Caco-2 (cell line): ENCODE measurements around the gene ACCS. TPM values are rescaled to one million over a fixed set of nuclear protein-coding genes. Genes with fewer than 3 reads are reported as not detected.

Experiments
- BruUV-seq: library from RNA; stranded (reverse); fragments of 400-500 nt; replicated peaks from 2 replicates; lab custom pipeline; 2021; lab: Mats Ljungman, UMichigan
- CTCF ChIA-PET: fragments of 300-600 bp; sonication (Branson Sonifier 250); formaldehyde crosslinking; loops from one replicate; lab custom pipeline; 2022; ENCODE audit warnings: antibody characterized with exemption; lab: Charles Lee
- POLR2A ChIA-PET: fragments of 300-600 bp; sonication (Branson Sonifier 250); formaldehyde crosslinking; loops from one replicate; lab custom pipeline; 2022; ENCODE audit warnings: antibody characterized with exemption; lab: Charles Lee
- DNase-seq, 2 experiments: peaks; one replicate each; pipeline versions ENCODE4 v3.0.0 to v3.0.0-alpha.2; 2020 to 2022
- H3K27me3 ChIP-seq: replicated peaks from 2 replicates; pipeline ENCODE4 v1.6.0; 2011; ENCODE audit warnings: low read length; ENCODE audit not compliant: control insufficient read depth, insufficient read depth
- H3K36me3 ChIP-seq: 2 replicates; pipeline ENCODE4 v1.5.1; 2011; ENCODE audit warnings: low read length; ENCODE audit not compliant: control insufficient read depth, insufficient read depth
- H3K4me1 ChIP-seq: fragments of 250-450 bp; sonication (Bioruptor Pico); 2 replicates; pipeline ENCODE4 v1.5.1; 2020; ENCODE audit warnings: mild to moderate bottlenecking
- H3K4me3 ChIP-seq: 2 replicates; pipeline ENCODE4 v1.5.1; 2011; ENCODE audit warnings: low read depth, mild to moderate bottlenecking, control low read depth, low read length
- H3K9me3 ChIP-seq: fragments of 250-450 bp; sonication (Bioruptor Pico); 2 replicates; pipeline ENCODE4 v1.5.1; 2020; ENCODE audit warnings: mild to moderate bottlenecking, moderate library complexity
- H3K27ac Mint-ChIP-seq: one replicate; pipeline ENCODE4 v1.8.0; 2022; ENCODE audit warnings: mixed read lengths; ENCODE audit not compliant: unreplicated experiment
- H3K27me3 Mint-ChIP-seq: one replicate; pipeline ENCODE4 v1.8.0; 2022; ENCODE audit warnings: mixed read lengths; ENCODE audit not compliant: insufficient read depth, unreplicated experiment
- H3K36me3 Mint-ChIP-seq: one replicate; pipeline ENCODE4 v1.8.0; 2022; ENCODE audit warnings: mild to moderate bottlenecking, mixed read lengths; ENCODE audit not compliant: insufficient read depth, unreplicated experiment
- H3K4me1 Mint-ChIP-seq: one replicate; pipeline ENCODE4 v1.8.0; 2022; ENCODE audit warnings: low read depth, mixed read lengths; ENCODE audit not compliant: unreplicated experiment
- H3K4me3 Mint-ChIP-seq: one replicate; pipeline ENCODE4 v1.8.0; 2022; ENCODE audit warnings: mild to moderate bottlenecking, moderate library complexity, mixed read lengths; ENCODE audit not compliant: unreplicated experiment
- H3K9me3 Mint-ChIP-seq: one replicate; pipeline ENCODE4 v1.8.0; 2022; ENCODE audit warnings: mixed read lengths; ENCODE audit not compliant: unreplicated experiment
- intact Hi-C: fragments of 100-400 bp; cut with micrococcal nuclease; formaldehyde crosslinking; loops from one replicate; pipeline ENCODE4 v1.10.0; 2022; ENCODE audit not compliant: unreplicated experiment
- total RNA-seq: library from RNA; stranded (reverse); gene quantifications from 2 replicates; pipeline ENCODE4 v1.2.3, GENCODE V29; 2022
- TF ChIP-seq, protein P1 (sequence below), 2 experiments: fragments of 200-600 bp in 1 of 2; IDR thresholded peaks; 1 replicate in 1 of 2; 2 replicates in 1 of 2; pipeline versions ENCODE4 v1.5.1 to v1.8.0; 2011 to 2022; ENCODE audit warnings: antibody characterized with exemption in 1 of 2, control low read depth in 1 of 2, inconsistent platforms in 1 of 2, low read depth in 1 of 2, low read length in 1 of 2, mild to moderate bottlenecking in 1 of 2, moderate library complexity in 1 of 2; ENCODE audit not compliant: insufficient read depth in 1 of 2, severe bottlenecking in 1 of 2, unreplicated experiment in 1 of 2

Gene ACCS
- total RNA-seq, 1 experiment from 2014 or later, result 24.7 TPM

DNA sequence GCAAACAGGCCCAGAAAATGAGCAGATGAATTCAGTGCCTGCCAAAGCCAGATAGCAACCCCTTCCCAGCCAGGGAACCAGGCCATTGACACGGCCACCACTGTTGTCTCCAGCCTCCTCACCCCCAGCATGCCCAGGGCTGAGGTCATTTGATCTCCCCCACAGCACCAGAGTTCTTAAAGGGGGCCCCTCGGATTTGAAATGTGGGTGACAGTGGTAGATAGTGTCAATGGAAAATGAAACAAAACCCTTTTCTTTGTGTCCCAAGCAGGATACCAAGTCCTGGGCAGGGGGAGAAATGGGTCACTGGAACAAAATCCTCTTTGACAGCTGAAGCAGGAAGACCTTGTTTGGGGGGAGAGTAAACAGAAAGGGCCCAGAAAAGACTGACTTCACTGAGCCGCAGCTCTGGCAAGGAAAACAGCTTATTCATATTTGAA, 32.6 kb upstream of the ACCS start:
- intact Hi-C loops, result no loop called here
- BruUV-seq, result no TSS peak

DNA sequence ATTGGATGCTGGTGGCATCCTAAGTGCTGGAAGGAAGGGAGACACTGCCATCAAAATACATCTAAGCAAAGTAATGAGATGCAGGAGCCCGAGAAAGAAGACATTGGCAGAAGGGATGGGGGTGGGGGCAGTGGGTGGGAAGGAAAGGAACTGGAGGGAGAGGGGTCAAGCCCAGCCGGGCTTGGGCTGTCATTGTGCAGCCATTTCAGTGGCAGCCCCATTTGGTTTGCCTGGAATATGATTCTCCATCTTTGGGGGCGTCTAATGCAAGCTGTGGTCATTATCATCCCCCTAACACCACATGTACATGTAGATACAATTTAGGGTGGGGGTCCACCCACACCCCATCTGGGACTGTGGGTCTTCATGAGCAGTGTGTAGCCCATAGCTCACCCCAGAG, 32.2 kb upstream of the ACCS start:
- Mint-ChIP-seq H3K4me1 (no peaks in the 10 kb centered on the region), H3K36me3 (no peaks in the 10 kb centered on the region), H3K27me3 (peaks cover 18% of the 10 kb centered on the region), H3K4me3 (no peak overlapping the region), H3K9me3 (no peaks in the 10 kb centered on the region), H3K27ac (no peak overlapping the region)
- no peaks in the 10 kb centered on the region for H3K4me1 ChIP-seq
- ChIA-PET CTCF (no interaction called here), POLR2A (no interaction called here)
- DNase-seq, result no peak
- H3K27me3 ChIP-seq, result no peaks in the 10 kb centered on the region
- no peaks in the 10 kb centered on the region for H3K9me3 ChIP-seq
- intact Hi-C loops, result no loop called here
- TF ChIP-seq, protein P1, sequence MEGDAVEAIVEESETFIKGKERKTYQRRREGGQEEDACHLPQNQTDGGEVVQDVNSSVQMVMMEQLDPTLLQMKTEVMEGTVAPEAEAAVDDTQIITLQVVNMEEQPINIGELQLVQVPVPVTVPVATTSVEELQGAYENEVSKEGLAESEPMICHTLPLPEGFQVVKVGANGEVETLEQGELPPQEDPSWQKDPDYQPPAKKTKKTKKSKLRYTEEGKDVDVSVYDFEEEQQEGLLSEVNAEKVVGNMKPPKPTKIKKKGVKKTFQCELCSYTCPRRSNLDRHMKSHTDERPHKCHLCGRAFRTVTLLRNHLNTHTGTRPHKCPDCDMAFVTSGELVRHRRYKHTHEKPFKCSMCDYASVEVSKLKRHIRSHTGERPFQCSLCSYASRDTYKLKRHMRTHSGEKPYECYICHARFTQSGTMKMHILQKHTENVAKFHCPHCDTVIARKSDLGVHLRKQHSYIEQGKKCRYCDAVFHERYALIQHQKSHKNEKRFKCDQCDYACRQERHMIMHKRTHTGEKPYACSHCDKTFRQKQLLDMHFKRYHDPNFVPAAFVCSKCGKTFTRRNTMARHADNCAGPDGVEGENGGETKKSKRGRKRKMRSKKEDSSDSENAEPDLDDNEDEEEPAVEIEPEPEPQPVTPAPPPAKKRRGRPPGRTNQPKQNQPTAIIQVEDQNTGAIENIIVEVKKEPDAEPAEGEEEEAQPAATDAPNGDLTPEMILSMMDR (IDR thresholded peaks at IDR 0.05; ENCODE audit: insufficient read depth in 1 of 2, low read depth in 1 of 2, low read length in 1 of 2, severe bottlenecking in 1 of 2, unreplicated experiment in 1 of 2), result no peak
- BruUV-seq, result no TSS peak
- H3K4me3 ChIP-seq, result no peak overlapping the region
- H3K36me3 ChIP-seq, result no peaks in the 10 kb centered on the region

More for the DNA sequence above, 32.6 kb upstream of the ACCS start:
- peaks cover 19% of the 10 kb centered on the region for H3K27me3 Mint-ChIP-seq
- no peak for DNase-seq
- H3K4me3 Mint-ChIP-seq, result no peak overlapping the region
- Histone ChIP-seq H3K9me3 (no peaks in the 10 kb centered on the region), H3K4me1 (no peaks in the 10 kb centered on the region), H3K36me3 (no peaks in the 10 kb centered on the region), H3K27me3 (no peaks in the 10 kb centered on the region), H3K4me3 (no peak overlapping the region)
- ChIA-PET CTCF (no interaction called here), POLR2A (no interaction called here)
- no peaks in the 10 kb centered on the region for H3K36me3 Mint-ChIP-seq
- TF ChIP-seq, protein P1 (IDR thresholded peaks at IDR 0.05; ENCODE audit: insufficient read depth in 1 of 2, low read depth in 1 of 2, low read length in 1 of 2, severe bottlenecking in 1 of 2, unreplicated experiment in 1 of 2), result no peak
- no peaks in the 10 kb centered on the region for H3K9me3 Mint-ChIP-seq
- H3K4me1 Mint-ChIP-seq, result no peaks in the 10 kb centered on the region
- no peak overlapping the region for H3K27ac Mint-ChIP-seq

DNA sequence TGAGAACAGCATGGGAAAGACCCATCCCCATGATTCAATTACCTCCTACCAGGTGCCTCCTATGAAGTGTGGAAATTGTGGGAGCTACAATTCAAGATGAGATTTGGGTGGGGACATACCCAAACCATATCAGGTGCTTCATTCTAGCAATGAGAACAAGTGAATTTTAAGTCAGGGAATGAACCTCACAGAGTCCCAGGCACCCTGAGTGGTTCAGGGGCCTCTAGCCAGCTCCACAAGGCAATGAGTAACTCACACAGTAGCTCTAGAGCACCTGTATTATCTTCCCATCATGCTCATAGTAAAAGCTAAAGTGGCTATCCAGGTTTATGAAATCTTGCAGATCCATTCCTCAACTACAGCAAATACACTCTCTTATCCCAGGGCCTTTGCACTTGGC, 31.4 kb upstream of the ACCS start:
- no peak for DNase-seq
- Mint-ChIP-seq H3K4me3 (no peak overlapping the region), H3K9me3 (no peaks in the 10 kb centered on the region), H3K4me1 (no peaks in the 10 kb centered on the region), H3K27ac (no peak overlapping the region), H3K36me3 (no peaks in the 10 kb centered on the region), H3K27me3 (peaks cover 16% of the 10 kb centered on the region)
- Histone ChIP-seq H3K36me3 (no peaks in the 10 kb centered on the region), H3K9me3 (no peaks in the 10 kb centered on the region), H3K4me3 (no peak overlapping the region), H3K4me1 (no peaks in the 10 kb centered on the region), H3K27me3 (no peaks in the 10 kb centered on the region)
- intact Hi-C loops, result no loop called here
- BruUV-seq, result no TSS peak
- CTCF ChIA-PET, result interaction anchor here (0.6 kb wide), 2 partner anchors 92 to 388 kb away, joined by 3 to 4 read pairs; no protein-coding TSS in a partner anchor
- POLR2A ChIA-PET, result no interaction called here
- TF ChIP-seq, protein P1 (IDR thresholded peaks at IDR 0.05; ENCODE audit: insufficient read depth in 1 of 2, low read depth in 1 of 2, low read length in 1 of 2, severe bottlenecking in 1 of 2, unreplicated experiment in 1 of 2), result no peak
